Breast epithelium (tissue), 4 donors: ENCODE data around the gene ZMYM2. TPM values are rescaled to one million over a fixed set of nuclear protein-coding genes. Genes with fewer than 3 reads are reported as not detected.

ENCODE experiments used
- DNase-seq, 2 donors: peaks; one replicate each; pipeline ENCODE4 v3.0.0-alpha.2; 2019; ENCODE audit warnings: low spot score in 2 of 2
- H3K27ac ChIP-seq, 2 donors: fragments of 200-600 bp; sonication (generic) in 1 of 2; one replicate each; pipeline ENCODE4 v1.5.1; 2016 to 2019; ENCODE audit warnings: mild to moderate bottlenecking in 1 of 2
- H3K27me3 ChIP-seq, 2 donors: fragments of 200-600 bp; sonication (generic) in 1 of 2; one replicate each; pipeline versions ENCODE4 v1.5.1 to v1.6.0; 2017 to 2019; ENCODE audit warnings: control low read depth in 1 of 2, mild to moderate bottlenecking in 1 of 2
- H3K36me3 ChIP-seq: fragments of 200-600 bp; one replicate; pipeline ENCODE4 v1.5.1; 2019
- H3K4me1 ChIP-seq, 2 donors: fragments of 200-600 bp; sonication (generic); one replicate each; pipeline ENCODE4 v1.5.1; 2016 to 2019; ENCODE audit warnings: control low read depth in 1 of 2
- H3K4me3 ChIP-seq, 3 donors: fragments of 200-600 bp; sonication (generic); 1 replicate in 2 of 3; 2 replicates in 1 of 3; pipeline ENCODE4 v1.5.1; 2016 to 2019; ENCODE audit warnings: mild to moderate bottlenecking in 3 of 3, moderate library complexity in 2 of 3
- H3K9me3 ChIP-seq, 2 donors: fragments of 200-600 bp; sonication (generic) in 1 of 2; one replicate each; pipeline ENCODE4 v1.5.1; 2016 to 2019; ENCODE audit warnings: control low read depth in 1 of 2
- POLR2A ChIP-seq: fragments of 450-650 bp; IDR thresholded peaks from one replicate; pipeline ENCODE4 v1.6.1; 2016; ENCODE audit warnings: antibody characterized with exemption, mild to moderate bottlenecking, moderate library complexity
- POLR2AphosphoS5 ChIP-seq, 3 donors: sonication (generic); formaldehyde crosslinking; IDR thresholded peaks; one replicate each; pipeline ENCODE4 v1.6.1; 2017; ENCODE audit warnings: antibody characterized with exemption in 3 of 3
- intact Hi-C: fragments of 100-400 bp; cut with DNase I; formaldehyde crosslinking; loops from one replicate; pipeline ENCODE4 v1.15.1; 2023; ENCODE audit warnings: low total_unique reads
- total RNA-seq, 3 donors: library from RNA; depleted of rRNA; stranded (reverse); fragments of >200 nt; gene quantifications; one replicate each; pipeline ENCODE4 v1.1.0, GENCODE V29; 2016
- TF ChIP-seq, protein P1 (sequence below), 3 donors: fragments of 450-650 bp; IDR thresholded peaks; one replicate each; pipeline ENCODE4 v1.5.1; 2016 to 2017; ENCODE audit warnings: antibody characterized with exemption in 3 of 3, mild to moderate bottlenecking in 3 of 3, moderate library complexity in 3 of 3

Gene ZMYM2
- total RNA-seq, 3 donors from 2014 or later = 76.5 to 118 (median 93.1) TPM

DNA sequence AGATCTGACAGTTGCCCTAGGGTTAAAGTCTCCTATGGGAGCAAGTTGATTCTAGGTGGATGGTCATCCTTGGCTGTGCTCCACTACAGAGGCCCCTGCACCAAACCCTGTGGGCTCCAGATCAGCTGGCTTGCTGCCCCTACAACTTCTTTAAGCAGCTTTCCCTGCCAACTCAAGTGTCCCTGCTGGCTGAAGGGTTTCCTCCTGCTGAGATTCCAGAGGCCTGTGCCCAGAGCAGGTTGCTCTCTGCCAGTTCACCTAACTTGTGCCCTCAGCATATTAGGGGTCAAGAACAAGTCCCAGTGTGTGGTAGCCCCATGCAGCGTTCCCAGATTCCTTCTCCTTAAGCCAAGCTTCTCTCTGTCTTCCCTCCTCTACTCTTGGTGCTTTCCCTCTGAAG, 85.6 kb downstream of the ZMYM2 start:
- no peaks in the 10 kb centered on the region for H3K4me1 ChIP-seq
- no peak for TF ChIP-seq POLR2A
- TF ChIP-seq, protein P1, sequence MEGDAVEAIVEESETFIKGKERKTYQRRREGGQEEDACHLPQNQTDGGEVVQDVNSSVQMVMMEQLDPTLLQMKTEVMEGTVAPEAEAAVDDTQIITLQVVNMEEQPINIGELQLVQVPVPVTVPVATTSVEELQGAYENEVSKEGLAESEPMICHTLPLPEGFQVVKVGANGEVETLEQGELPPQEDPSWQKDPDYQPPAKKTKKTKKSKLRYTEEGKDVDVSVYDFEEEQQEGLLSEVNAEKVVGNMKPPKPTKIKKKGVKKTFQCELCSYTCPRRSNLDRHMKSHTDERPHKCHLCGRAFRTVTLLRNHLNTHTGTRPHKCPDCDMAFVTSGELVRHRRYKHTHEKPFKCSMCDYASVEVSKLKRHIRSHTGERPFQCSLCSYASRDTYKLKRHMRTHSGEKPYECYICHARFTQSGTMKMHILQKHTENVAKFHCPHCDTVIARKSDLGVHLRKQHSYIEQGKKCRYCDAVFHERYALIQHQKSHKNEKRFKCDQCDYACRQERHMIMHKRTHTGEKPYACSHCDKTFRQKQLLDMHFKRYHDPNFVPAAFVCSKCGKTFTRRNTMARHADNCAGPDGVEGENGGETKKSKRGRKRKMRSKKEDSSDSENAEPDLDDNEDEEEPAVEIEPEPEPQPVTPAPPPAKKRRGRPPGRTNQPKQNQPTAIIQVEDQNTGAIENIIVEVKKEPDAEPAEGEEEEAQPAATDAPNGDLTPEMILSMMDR (IDR thresholded peaks at IDR 0.05) = no peak
- no peak for TF ChIP-seq POLR2AphosphoS5 (IDR thresholded peaks at IDR 0.05)
- intact Hi-C loops = no loop called here
- no peak overlapping the region for H3K4me3 ChIP-seq
- H3K36me3 ChIP-seq = no peaks in the 10 kb centered on the region
- DNase-seq = no peak
- no peaks in the 10 kb centered on the region for H3K27me3 ChIP-seq
- H3K9me3 ChIP-seq = no peaks in the 10 kb centered on the region
- no peak overlapping the region for H3K27ac ChIP-seq

GRCh38 chr13:20045950-20046548, 87.5 kb downstream of the ZMYM2 start:
- Histone ChIP-seq H3K36me3 (no peaks in the 10 kb centered on the region), H3K4me1 (no peaks in the 10 kb centered on the region), H3K9me3 (no peaks in the 10 kb centered on the region), H3K27ac (no peak overlapping the region), H3K27me3 (no peaks in the 10 kb centered on the region), H3K4me3 (no peak overlapping the region)
- intact Hi-C loops = loop anchor here (5.0 kb wide), 1 partner anchor 154 kb away; no protein-coding TSS in a partner anchor
- TF ChIP-seq POLR2A (no peak), POLR2AphosphoS5 (IDR thresholded peaks at IDR 0.05) (no peak)
- TF ChIP-seq, protein P1 (IDR thresholded peaks at IDR 0.05) = no peak
- no peak for DNase-seq

DNA sequence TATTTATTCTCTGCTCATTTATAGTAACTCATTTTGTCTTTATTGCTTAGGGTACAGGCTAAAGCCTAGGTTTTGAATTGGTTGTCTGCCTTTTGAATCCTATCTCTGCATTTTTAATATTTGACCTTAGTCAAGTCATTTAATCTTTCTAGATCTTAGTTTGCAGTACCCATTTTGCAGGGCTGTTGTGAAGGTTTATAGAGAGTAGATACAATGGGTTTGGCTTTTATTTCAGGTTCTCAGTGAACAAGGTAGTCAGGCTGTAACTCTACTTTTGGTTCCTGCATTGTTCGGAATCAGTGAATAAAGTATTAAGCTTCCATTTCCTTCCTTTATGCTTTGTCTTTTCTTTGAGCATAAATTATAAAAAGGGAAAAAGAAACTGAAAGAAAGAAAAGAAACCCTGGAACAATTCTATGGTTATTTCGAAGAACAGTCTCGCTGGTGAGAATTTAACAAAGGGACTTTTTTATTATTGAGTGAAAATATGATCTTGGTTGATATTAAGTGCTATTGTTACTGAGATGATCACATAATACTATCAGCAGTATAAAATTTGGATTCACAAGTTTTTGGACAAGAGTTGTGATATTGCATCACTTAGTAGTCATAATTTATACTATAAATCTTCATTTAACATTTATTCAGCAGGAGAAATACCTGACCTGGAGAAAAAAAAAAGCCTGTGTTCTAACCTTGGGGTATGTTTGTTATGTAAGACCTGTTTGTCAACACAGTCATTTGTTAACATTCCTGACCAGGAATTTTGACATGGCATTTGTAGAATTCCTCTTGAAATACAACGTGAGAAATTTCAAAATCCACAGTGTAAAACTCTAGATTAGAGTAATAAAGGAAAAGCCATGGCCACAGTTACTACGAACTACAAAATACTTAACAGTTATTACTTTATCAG, 91.3 kb downstream of the ZMYM2 start:
- Histone ChIP-seq H3K27ac (no peak overlapping the region), H3K4me3 (peak overlapping the region in 1 of 3 donors; percentile 3), H3K9me3 (no peaks in the 10 kb centered on the region), H3K4me1 (no peaks in the 10 kb centered on the region), H3K27me3 (no peaks in the 10 kb centered on the region), H3K36me3 (no peaks in the 10 kb centered on the region)
- DNase-seq = no peak
- TF ChIP-seq, protein P1 (IDR thresholded peaks at IDR 0.05) = no peak
- no peak for TF ChIP-seq POLR2A
- intact Hi-C loops = loop anchor here (5.0 kb wide), 1 partner anchor 158 kb away; no protein-coding TSS in a partner anchor

GRCh38 chr13:20051366-20051765, 92.8 kb downstream of the ZMYM2 start:
- Histone ChIP-seq H3K27ac (no peak overlapping the region), H3K4me3 (no peak overlapping the region), H3K4me1 (no peaks in the 10 kb centered on the region), H3K27me3 (no peaks in the 10 kb centered on the region), H3K9me3 (no peaks in the 10 kb centered on the region), H3K36me3 (no peaks in the 10 kb centered on the region)
- intact Hi-C loops = no loop called here
- TF ChIP-seq POLR2A = no peak
- TF ChIP-seq, protein P1 (IDR thresholded peaks at IDR 0.05) = no peak
- no peak for TF ChIP-seq POLR2AphosphoS5 (IDR thresholded peaks at IDR 0.05)
- DNase-seq = no peak

- Histone ChIP-seq H3K36me3 (no peaks in the 10 kb centered on the region), H3K27ac (no peak overlapping the region), H3K9me3 (no peaks in the 10 kb centered on the region), H3K4me3 (no peak overlapping the region), H3K27me3 (no peaks in the 10 kb centered on the region), H3K4me1 (no peaks in the 10 kb centered on the region)
- TF ChIP-seq POLR2AphosphoS5 (IDR thresholded peaks at IDR 0.05) (no peak), POLR2A (no peak)
- TF ChIP-seq, protein P1 (IDR thresholded peaks at IDR 0.05) = no peak
- no peak for DNase-seq
- intact Hi-C loops = no loop called here
These were observed 94.5 kb downstream of the ZMYM2 start for GRCh38 chr13:20053016-20053415.
